HCT116 (cell line): ENCODE data around the gene CENPVL1. TPM values are rescaled to one million over a fixed set of nuclear protein-coding genes. Genes with fewer than 3 reads are reported as not detected.

Experiments
- ATAC-seq: fragments of 200-7000 bp; cut with Tn5 transposase; 2 replicates; pipeline ENCODE4 v1.9.1; 2020; ENCODE audit warnings: mild to moderate bottlenecking, moderate library complexity
- BruUV-seq: library from RNA; stranded (reverse); fragments of 400-500 nt; replicated peaks from 2 replicates; lab custom pipeline; 2021; lab: Mats Ljungman, UMichigan
- CTCF ChIA-PET: fragments of 300-600 bp; sonication (Branson Sonifier 250); formaldehyde crosslinking; loops from one replicate; lab custom pipeline; 2021; ENCODE audit warnings: antibody characterized with exemption; lab: Charles Lee
- POLR2A ChIA-PET: fragments of 300-600, 350-600 bp; sonication (Branson Sonifier 250); formaldehyde crosslinking; loops from one replicate; lab custom pipeline; 2021; ENCODE audit warnings: antibody characterized with exemption; lab: Charles Lee
- RAD21 ChIA-PET, 2 experiments: fragments of 300-600 bp; sonication (Branson Sonifier 250); formaldehyde crosslinking; loops; one replicate each; lab custom pipeline; 2023; ENCODE audit warnings: low total read pairs in 2 of 2; ENCODE audit not compliant: uncharacterized antibody in 2 of 2, unreplicated experiment in 2 of 2, low non-redundant PET in 1 of 2; lab: Charles Lee
- DNase-seq: peaks from one replicate; pipeline ENCODE4 v3.0.0-alpha.2; 2010; ENCODE audit warnings: low read depth, low spot score
- H2AFZ ChIP-seq: fragments of 200-600 bp; shearing (Covaris generic), sonication (generic); 2 replicates; pipeline ENCODE4 v1.6.1; 2017; ENCODE audit warnings: low read depth, mixed run types, mixed read lengths, antibody characterized with exemption, low read length; ENCODE audit not compliant: poor library complexity, severe bottlenecking
- H3K27ac ChIP-seq: 2 replicates; pipeline ENCODE4 v1.5.1; 2012; ENCODE audit warnings: low read depth, low read length
- H3K27me3 ChIP-seq: fragments of 200-600 bp; sonication (generic); 2 replicates; pipeline ENCODE4 v1.6.1; 2016; ENCODE audit warnings: mixed run types, low read length, mixed read lengths; ENCODE audit not compliant: insufficient read depth
- H3K36me3 ChIP-seq, 2 experiments: fragments of 200-500 bp in 1 of 2; fragments of 200-600 bp in 1 of 2; sonication (Bioruptor generic) in 1 of 2; sonication (generic) in 1 of 2; 2 replicates each; pipeline versions ENCODE4 v1.5.1 to v1.6.1; 2014 to 2016; ENCODE audit warnings: low read length in 2 of 2, inconsistent platforms in 1 of 2, mixed read lengths in 1 of 2, mixed run types in 1 of 2; ENCODE audit not compliant: insufficient read depth in 2 of 2, control insufficient read depth in 1 of 2
- H3K4me1 ChIP-seq, 2 experiments: fragments of 200-600 bp in 1 of 2; sonication (generic) in 1 of 2; 2 replicates each; pipeline versions ENCODE4 v1.5.1 to v1.6.1; 2012 to 2017; ENCODE audit warnings: low read length in 2 of 2, inconsistent platforms in 1 of 2, mild to moderate bottlenecking in 1 of 2, mixed read lengths in 1 of 2, mixed run types in 1 of 2, moderate library complexity in 1 of 2; ENCODE audit not compliant: insufficient read depth in 2 of 2, control insufficient read depth in 1 of 2
- H3K4me2 ChIP-seq: fragments of 200-600 bp; sonication (generic); 2 replicates; pipeline ENCODE4 v1.6.1; 2017; ENCODE audit warnings: mixed run types, low read length, mixed read lengths
- H3K4me3 ChIP-seq, 2 experiments: fragments of 200-600 bp in 1 of 2; sonication (generic) in 1 of 2; replicated peaks in 1 of 2; 2 replicates each; pipeline ENCODE4 v1.5.1; 2011 to 2016; ENCODE audit warnings: low read length in 2 of 2, control low read depth in 1 of 2, low read depth in 1 of 2, mild to moderate bottlenecking in 1 of 2, mixed read lengths in 1 of 2, mixed run types in 1 of 2
- H3K79me2 ChIP-seq: fragments of 200-600 bp; sonication (generic); 2 replicates; pipeline ENCODE4 v1.6.1; 2017; ENCODE audit warnings: mild to moderate bottlenecking, mixed run types, low read length, moderate library complexity, mixed read lengths; ENCODE audit not compliant: insufficient read depth
- H3K9ac ChIP-seq: fragments of 200-600 bp; sonication (generic); 2 replicates; pipeline ENCODE4 v1.6.1; 2016; ENCODE audit warnings: low read length, mixed read lengths
- H3K9me2 ChIP-seq: fragments of 200-600 bp; sonication (generic), shearing (Covaris generic); 2 replicates; pipeline ENCODE4 v1.6.1; 2017; ENCODE audit warnings: mixed run types, mild to moderate bottlenecking, moderate library complexity; ENCODE audit not compliant: insufficient read depth
- H3K9me3 ChIP-seq, 2 experiments: fragments of 200-500 bp in 1 of 2; fragments of 200-600 bp in 1 of 2; sonication (Bioruptor generic) in 1 of 2; sonication (generic) in 1 of 2; 2 replicates each; pipeline ENCODE4 v1.6.1; 2014 to 2017; ENCODE audit warnings: low read length in 2 of 2, mixed read lengths in 2 of 2, inconsistent platforms in 1 of 2, low read depth in 1 of 2, mild to moderate bottlenecking in 1 of 2, mixed run types in 1 of 2, moderate library complexity in 1 of 2; ENCODE audit not compliant: control insufficient read depth in 1 of 2, insufficient read depth in 1 of 2
- H4K20me1 ChIP-seq: fragments of 200-600 bp; sonication (generic), shearing (Covaris generic); 2 replicates; pipeline ENCODE4 v1.6.1; 2017; ENCODE audit warnings: mixed run types, mild to moderate bottlenecking, moderate library complexity; ENCODE audit not compliant: insufficient read depth
- CEBPB ChIP-seq: IDR thresholded peaks from 2 replicates; pipeline ENCODE4 v1.6.1; 2012; ENCODE audit warnings: low read depth
- EGR1 ChIP-seq: IDR thresholded peaks from 2 replicates; pipeline ENCODE4 v1.6.1; 2012; ENCODE audit warnings: low read depth
- ELF1 ChIP-seq: IDR thresholded peaks from 2 replicates; pipeline ENCODE4 v1.6.1; 2012; ENCODE audit warnings: low read depth, borderline replicate concordance
- FOSL1 ChIP-seq: IDR thresholded peaks from 2 replicates; pipeline ENCODE4 v1.6.1; 2012; ENCODE audit warnings: low read depth
- JUND ChIP-seq: IDR thresholded peaks from 2 replicates; pipeline ENCODE4 v1.6.1; 2012
- MAX ChIP-seq: IDR thresholded peaks from 2 replicates; pipeline ENCODE4 v1.6.1; 2012
- POLR2A ChIP-seq: IDR thresholded peaks from 2 replicates; pipeline ENCODE4 v1.7.0; 2011; ENCODE audit warnings: borderline replicate concordance; ENCODE audit not compliant: insufficient read depth, insufficient read length; ENCODE audit errors: extremely low read depth
- POLR2AphosphoS5 ChIP-seq: IDR thresholded peaks from 2 replicates; pipeline ENCODE4 v1.6.1; 2011; ENCODE audit warnings: mild to moderate bottlenecking, low read depth, low read length, moderate library complexity
- RAD21 ChIP-seq: IDR thresholded peaks from 2 replicates; pipeline ENCODE4 v1.6.1; 2012; ENCODE audit warnings: low read depth, mild to moderate bottlenecking
- REST ChIP-seq: IDR thresholded peaks from 2 replicates; pipeline ENCODE4 v1.6.1; 2012; ENCODE audit warnings: low read depth
- SIN3A ChIP-seq: IDR thresholded peaks from 2 replicates; pipeline ENCODE4 v1.6.1; 2012; ENCODE audit warnings: low read depth
- SRF ChIP-seq: IDR thresholded peaks from 2 replicates; pipeline ENCODE4 v1.6.1; 2012; ENCODE audit warnings: low read depth
- ZFX ChIP-seq: fragments of 450-650 bp; IDR thresholded peaks from 2 replicates; pipeline ENCODE4 v1.6.1; 2017
- intact Hi-C: fragments of 100-400 bp; cut with micrococcal nuclease; formaldehyde crosslinking; loops from 2 replicates; pipeline ENCODE4 v1.10.0; 2022
- total RNA-seq: library from RNA; stranded (reverse); gene quantifications from one replicate; pipeline ENCODE4 v1.2.1, GENCODE V29; 2021; ENCODE audit not compliant: unreplicated experiment
- TF ChIP-seq, protein P1 (sequence below): IDR thresholded peaks from 2 replicates; pipeline ENCODE4 v1.6.1; 2012
- TF ChIP-seq, protein P2 (sequence below): IDR thresholded peaks from 2 replicates; pipeline ENCODE4 v1.6.1; 2011; ENCODE audit warnings: mild to moderate bottlenecking, low read length, moderate library complexity; ENCODE audit not compliant: insufficient replicate concordance; ENCODE audit errors: extremely low read depth

The CENPVL1 gene
- total RNA-seq, 1 experiment from 2014 or later = not detected

DNA sequence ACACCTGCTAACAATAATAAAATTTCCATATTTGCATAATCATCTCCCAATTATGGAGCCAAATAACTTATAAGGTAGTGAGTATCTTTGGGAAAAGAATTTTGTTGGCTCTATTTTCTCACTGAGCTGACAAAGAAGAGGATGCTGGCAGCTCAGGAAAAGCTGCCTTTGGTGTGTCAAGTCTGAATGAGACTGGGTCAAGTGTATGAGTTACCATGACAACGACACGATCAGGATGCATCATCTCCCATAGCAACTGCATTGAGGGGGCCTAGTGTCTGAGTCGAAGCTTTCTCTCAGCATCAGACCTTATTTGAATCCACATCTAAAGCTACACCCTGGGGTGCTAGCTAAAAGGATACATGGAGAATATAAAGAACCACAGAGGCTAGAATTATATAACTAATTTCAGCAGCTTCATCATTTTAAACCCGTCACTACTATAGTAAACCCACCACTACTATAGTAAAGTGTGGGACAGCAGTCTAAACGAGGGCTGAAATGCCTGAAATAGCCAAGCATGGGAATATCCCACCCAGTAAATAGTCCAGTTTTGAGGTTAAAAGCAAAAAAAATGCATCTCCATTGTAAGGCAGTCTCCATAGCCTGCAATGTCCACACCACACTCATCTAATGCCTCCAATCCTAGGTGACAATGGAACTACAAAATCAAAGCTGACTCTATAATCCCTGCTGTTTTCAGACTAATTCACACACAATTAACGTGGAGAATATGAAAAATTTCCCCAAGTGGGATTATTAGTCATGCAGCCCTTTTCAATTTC is 48.9 kb downstream of the CENPVL1 start:
- Histone ChIP-seq H3K4me1 (no peaks in the 10 kb centered on the region), H3K9ac (no peak overlapping the region), H3K27ac (no peak overlapping the region), H3K9me3 (no peaks in the 10 kb centered on the region), H4K20me1 (no peaks in the 10 kb centered on the region), H3K79me2 (no peaks in the 10 kb centered on the region), H3K27me3 (no peaks in the 10 kb centered on the region), H2AFZ (no peak overlapping the region), H3K4me2 (no peak overlapping the region)
- ChIA-PET POLR2A (no interaction called here), RAD21 (no interaction called here)
- intact Hi-C loops = no loop called here
- DNase-seq = no peak
- BruUV-seq = no TSS peak
- TF ChIP-seq REST (no peak), MAX (no peak), JUND (no peak), FOSL1 (no peak), CEBPB (no peak), POLR2A (no peak), RAD21 (no peak), POLR2AphosphoS5 (no peak), ELF1 (no peak), EGR1 (no peak), ZFX (no peak), SRF (no peak), SIN3A (no peak)
- TF ChIP-seq, protein P1, sequence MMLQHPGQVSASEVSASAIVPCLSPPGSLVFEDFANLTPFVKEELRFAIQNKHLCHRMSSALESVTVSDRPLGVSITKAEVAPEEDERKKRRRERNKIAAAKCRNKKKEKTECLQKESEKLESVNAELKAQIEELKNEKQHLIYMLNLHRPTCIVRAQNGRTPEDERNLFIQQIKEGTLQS = no peak
- TF ChIP-seq, protein P2, sequence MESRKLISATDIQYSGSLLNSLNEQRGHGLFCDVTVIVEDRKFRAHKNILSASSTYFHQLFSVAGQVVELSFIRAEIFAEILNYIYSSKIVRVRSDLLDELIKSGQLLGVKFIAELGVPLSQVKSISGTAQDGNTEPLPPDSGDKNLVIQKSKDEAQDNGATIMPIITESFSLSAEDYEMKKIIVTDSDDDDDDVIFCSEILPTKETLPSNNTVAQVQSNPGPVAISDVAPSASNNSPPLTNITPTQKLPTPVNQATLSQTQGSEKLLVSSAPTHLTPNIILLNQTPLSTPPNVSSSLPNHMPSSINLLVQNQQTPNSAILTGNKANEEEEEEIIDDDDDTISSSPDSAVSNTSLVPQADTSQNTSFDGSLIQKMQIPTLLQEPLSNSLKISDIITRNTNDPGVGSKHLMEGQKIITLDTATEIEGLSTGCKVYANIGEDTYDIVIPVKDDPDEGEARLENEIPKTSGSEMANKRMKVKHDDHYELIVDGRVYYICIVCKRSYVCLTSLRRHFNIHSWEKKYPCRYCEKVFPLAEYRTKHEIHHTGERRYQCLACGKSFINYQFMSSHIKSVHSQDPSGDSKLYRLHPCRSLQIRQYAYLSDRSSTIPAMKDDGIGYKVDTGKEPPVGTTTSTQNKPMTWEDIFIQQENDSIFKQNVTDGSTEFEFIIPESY = no peak
- TF ChIP-seq, all 23 proteins: peak for 0
- H3K9me2 ChIP-seq = no peaks in the 10 kb centered on the region
- ATAC-seq = no peak
- H3K4me3 ChIP-seq = no peak overlapping the region
- no peaks in the 10 kb centered on the region for H3K36me3 ChIP-seq
- CTCF ChIA-PET = no interaction called here
